Measurements from ENCODE around the gene FCRL4.

DNA sequence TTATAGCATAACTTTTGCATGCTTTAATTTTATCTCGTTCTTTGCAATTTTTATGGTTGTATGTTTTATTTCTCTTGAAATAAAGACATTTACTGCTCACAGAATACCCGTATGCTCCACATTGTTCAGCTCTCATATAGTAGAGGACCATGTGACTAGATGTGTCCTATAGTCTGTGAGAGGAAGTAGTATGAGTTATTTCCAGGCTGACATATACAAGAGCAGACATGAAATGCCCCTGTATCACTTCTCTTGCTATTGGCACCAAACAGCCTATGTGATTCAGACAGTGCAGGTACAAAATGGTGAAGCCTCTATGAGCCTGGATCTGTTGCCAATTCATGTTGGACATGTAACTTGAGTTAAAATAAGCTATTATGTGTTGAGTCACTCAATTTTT, 39.8 kb downstream of the FCRL4 start:
- TF ChIP-seq, protein P1, sequence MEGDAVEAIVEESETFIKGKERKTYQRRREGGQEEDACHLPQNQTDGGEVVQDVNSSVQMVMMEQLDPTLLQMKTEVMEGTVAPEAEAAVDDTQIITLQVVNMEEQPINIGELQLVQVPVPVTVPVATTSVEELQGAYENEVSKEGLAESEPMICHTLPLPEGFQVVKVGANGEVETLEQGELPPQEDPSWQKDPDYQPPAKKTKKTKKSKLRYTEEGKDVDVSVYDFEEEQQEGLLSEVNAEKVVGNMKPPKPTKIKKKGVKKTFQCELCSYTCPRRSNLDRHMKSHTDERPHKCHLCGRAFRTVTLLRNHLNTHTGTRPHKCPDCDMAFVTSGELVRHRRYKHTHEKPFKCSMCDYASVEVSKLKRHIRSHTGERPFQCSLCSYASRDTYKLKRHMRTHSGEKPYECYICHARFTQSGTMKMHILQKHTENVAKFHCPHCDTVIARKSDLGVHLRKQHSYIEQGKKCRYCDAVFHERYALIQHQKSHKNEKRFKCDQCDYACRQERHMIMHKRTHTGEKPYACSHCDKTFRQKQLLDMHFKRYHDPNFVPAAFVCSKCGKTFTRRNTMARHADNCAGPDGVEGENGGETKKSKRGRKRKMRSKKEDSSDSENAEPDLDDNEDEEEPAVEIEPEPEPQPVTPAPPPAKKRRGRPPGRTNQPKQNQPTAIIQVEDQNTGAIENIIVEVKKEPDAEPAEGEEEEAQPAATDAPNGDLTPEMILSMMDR (IDR thresholded peaks at IDR 0.05), result no peak
- TF ChIP-seq EZH2 (IDR thresholded peaks at IDR 0.05; ENCODE audit: borderline replicate concordance, insufficient read depth, low read depth, low read length, poor library complexity, severe bottlenecking), result no peak

Measured in B cell (primary cell).